Activated T-cell treated with anti-CD3 and anti-CD28 coated beads for 4 hours (primary cell): ENCODE data around the gene TSPO2.

Experiments used
- DNase-seq: peaks from one replicate; pipeline ENCODE4 v3.0.0-alpha.2; 2020

Gene TSPO2

GRCh38 chr6:41053041-41053440 is 10.8 kb downstream of the TSPO2 start, which contains the start of gene APOBEC2:
APOBEC2 (plus strand) TSS chr6:41053202; CDS start chr6:41053348, 146 bp downstream.
- no peak for DNase-seq

DNA sequence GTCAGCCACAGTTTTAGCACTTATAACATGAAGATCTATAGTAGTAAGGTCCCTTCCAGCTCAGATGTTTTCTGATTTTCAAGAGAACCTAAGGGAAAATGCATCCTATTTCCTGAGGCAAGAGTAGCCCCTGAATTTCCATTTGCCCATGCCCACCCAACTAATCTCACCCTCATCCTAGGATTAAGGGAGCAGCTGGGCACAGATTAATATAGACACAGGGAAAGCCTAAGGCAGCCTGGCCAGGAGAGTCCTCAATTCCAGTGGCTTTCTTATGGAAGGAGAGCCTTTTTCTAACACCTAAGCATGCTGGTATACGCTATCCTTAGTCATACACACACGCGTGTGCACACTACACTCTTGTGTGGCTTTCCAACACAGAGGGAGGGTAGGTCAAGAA is 12.2 kb downstream of the TSPO2 start:
- no peak for DNase-seq

GRCh38 chr6:41055149-41055548 is 12.9 kb downstream of the TSPO2 start:
- no peak for DNase-seq

- no peak for DNase-seq
Measured at GRCh38 chr6:41056768-41057490, 14.7 kb downstream of the TSPO2 start.

DNA sequence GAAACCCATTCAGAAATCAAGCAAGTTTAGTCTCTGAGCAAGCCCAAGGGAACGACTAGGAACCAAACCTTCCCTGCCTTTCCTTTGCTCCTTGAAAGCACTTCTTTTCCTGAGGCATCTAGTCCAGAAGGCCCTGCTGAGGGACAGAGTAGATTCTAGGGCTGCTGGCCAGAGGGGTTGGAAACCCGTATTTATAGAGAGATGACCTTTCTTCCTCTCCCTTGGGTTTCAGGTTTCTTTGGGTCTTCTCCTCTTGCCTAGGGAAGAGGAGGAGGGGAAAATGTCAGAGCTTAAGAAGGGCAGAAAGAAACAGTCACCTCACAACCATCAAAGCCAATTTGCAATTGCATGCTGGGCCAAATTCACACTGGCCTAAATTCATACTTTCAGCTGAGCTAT is 16.5 kb downstream of the TSPO2 start:
- no peak for DNase-seq

GRCh38 chr6:41059556-41059955 is 17.3 kb downstream of the TSPO2 start:
- DNase-seq: no peak

GRCh38 chr6:41061196-41061726 is 19.0 kb downstream of the TSPO2 start:
- no peak for DNase-seq

- DNase-seq: no peak
Measured at GRCh38 chr6:41062056-41062455, 19.8 kb downstream of the TSPO2 start.

DNA sequence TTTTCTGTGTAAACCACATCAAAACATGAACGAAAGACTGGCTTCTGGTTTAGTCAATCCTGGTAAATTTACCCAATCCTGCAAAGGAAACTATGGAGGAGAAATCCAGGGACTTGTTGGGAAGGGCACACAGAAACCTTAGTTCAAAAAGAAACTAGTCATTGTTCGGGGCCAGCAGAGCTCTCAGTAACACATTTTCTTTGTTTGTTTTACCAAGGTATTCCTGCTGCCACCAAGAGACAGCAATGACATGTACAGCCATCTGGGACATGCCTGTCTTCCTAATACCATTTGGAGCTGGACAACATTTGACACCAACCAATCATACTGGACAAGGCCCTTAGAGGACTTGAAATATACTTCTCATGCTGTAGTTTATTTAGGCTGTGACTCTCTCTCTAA is 21.6 kb downstream of the TSPO2 start:
- no peak for DNase-seq

GRCh38 chr6:41064841-41065240 is 22.6 kb downstream of the TSPO2 start:
- DNase-seq: no peak

GRCh38 chr6:41065550-41066026 is 23.3 kb downstream of the TSPO2 start:
- DNase-seq: no peak

DNA sequence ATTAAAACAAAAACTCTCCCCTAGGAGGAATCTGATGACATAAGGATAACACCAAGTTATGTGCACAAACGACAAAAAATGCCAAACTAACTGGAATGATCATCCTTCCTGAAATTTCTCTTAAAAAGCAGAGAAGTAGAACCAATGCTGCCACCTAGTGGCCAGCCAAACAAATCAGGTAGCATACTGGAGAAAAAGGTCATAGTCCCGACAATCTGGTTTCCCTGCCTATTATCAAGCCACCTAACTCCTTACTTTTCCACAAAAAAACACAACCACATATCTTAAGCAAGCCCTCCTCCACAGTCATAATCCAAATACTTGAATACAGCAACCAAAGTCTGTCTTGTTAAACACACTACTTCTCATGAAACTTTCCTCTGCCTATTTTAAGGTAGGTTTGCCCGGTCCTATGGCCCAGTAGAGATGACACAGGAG is 24.6 kb downstream of the TSPO2 start:
- DNase-seq: peak; percentile 61

- DNase-seq: peak; percentile 48
Measured at GRCh38 chr6:41071501-41071922, 29.2 kb downstream of the TSPO2 start.

GRCh38 chr6:41071923-41072835 is 29.9 kb downstream of the TSPO2 start, which contains the start of gene OARD1:
OARD1 (minus strand) TSS chr6:41072356; CDS start chr6:41071634, 722 bp downstream.
- DNase-seq: peak; percentile 100

DNA sequence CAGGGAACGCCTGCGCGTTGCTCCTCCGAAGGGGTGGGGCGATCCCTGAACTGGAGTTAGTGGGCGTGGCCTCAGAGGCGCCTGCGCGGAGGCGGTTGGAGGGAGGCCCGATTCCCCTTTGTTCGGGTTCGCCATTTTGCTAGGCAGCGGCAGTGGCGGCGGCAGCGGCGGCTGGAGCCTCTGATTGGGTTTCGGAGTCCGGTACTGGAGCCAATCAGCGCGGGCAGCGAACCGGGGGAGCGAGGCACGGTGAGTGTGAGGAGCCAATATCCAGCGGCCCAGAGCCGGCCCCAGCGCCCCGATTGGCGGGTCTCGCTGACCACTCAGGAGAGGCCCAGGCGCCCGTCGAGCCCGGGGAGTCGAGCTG is 30.6 kb downstream of the TSPO2 start, which contains the start of gene NFYA:
Gene NFYA (plus strand): TSS at position 139 of the 367 bp plus-strand sequence. CDS start 6,116 bp downstream, outside the sequence.
- no peak for DNase-seq

- peak; percentile 69 for DNase-seq
Measured at GRCh38 chr6:41073203-41073967, 31.1 kb downstream of the TSPO2 start.

GRCh38 chr6:41073968-41074691 is 31.9 kb downstream of the TSPO2 start:
- DNase-seq: no peak

DNA sequence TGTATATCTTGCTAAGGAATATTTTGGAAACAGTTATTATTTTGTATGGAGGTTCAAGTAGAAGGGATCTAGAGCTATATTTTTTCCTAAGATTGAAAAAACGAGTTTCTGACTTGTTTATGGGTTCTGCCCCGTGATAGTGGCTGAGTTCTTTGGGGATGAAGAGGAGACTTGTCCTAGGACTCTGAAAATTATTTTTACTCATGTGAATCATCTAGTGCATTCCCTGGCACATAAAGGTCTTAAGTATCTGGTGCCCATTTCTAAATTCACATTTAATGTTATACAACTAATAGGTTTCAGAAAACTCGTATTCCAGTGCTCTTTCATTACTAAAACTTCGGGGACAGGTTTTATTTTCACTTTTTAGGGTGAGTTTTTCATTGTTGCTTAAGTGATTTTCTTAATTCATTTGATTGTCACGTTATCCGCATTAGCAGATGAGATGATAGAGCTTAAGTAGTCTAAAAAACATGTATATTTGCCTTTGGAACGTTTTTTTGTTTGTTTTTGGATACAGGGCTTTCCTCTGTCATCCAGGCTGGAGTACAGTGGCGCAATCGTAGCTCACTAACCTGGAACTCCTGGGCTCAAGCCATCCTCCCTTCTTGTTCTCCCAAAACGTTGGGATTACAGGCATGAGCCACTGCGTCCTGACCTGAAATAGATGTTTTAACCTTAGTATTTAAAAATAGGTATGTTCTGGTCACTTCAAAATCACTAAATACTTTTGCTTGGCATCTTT is 32.6 kb downstream of the TSPO2 start:
- no peak for DNase-seq

GRCh38 chr6:41075651-41076626 is 33.7 kb downstream of the TSPO2 start:
- no peak for DNase-seq

DNA sequence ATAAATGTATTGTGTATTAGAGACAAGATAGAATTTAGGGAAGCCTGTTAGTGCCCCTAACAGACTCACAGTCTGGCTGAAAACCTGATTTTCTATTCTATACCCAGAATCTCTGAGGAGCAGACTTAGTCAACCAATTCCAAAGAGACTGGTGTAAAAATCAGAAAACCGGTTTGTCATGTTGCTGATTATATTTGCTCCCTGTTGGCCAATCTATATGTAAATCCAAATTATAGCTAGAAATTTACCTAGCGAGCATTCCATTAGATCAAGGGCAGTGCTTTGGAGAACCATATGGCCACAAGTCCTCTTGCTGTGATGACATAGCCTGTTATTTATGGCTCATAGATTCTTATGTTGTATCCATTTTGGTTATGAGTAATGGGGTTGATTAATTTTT is 35.3 kb downstream of the TSPO2 start:
- DNase-seq: no peak
